Stimulated activated naive CD8-positive, alpha-beta T cell treated with anti-CD3 and anti-CD28 coated beads, Interleukin-15, amount 100 ng/mL, for 72 hours (primary cell): ENCODE measurements around the gene COL6A1.
A peak's percentile ranks its signal among the peaks of the same experiment; 100 is the strongest.

ENCODE experiments used
- ATAC-seq: fragments of 150-1000 bp; cut with Tn5 transposase; 2 replicates; pipeline ENCODE4 v1.10.0; 2021; ENCODE audit warnings: mild to moderate bottlenecking, moderate library complexity
- DNase-seq, 2 donors: peaks; one replicate each; pipeline ENCODE4 v3.0.0; 2021 to 2022
- H3K27ac Mint-ChIP-seq, 2 donors: one replicate each; pipeline ENCODE4 v1.8.0; 2022; ENCODE audit warnings: mild to moderate bottlenecking in 2 of 2, mixed read lengths in 2 of 2, moderate library complexity in 2 of 2
- H3K27me3 Mint-ChIP-seq: one replicate; pipeline ENCODE4 v1.8.0; 2022; ENCODE audit warnings: mixed read lengths
- H3K4me1 Mint-ChIP-seq: one replicate; pipeline ENCODE4 v1.8.0; 2022; ENCODE audit warnings: mild to moderate bottlenecking, mixed read lengths
- H3K4me3 Mint-ChIP-seq, 2 donors: one replicate each; pipeline ENCODE4 v1.8.0; 2022; ENCODE audit warnings: mild to moderate bottlenecking in 2 of 2, mixed read lengths in 2 of 2, moderate library complexity in 1 of 2
- H3K9me3 Mint-ChIP-seq, 2 donors: one replicate each; pipeline ENCODE4 v1.8.0; 2022; ENCODE audit warnings: mixed read lengths in 2 of 2

Gene COL6A1

GRCh38 chr21:45981151-45982091 lies at the start of gene COL6A1:
Gene COL6A1, plus strand, starts transcription at chr21:45981770. Its CDS starts 81 bp downstream, at chr21:45981851.
- peaks cover 45% of the 10 kb centered on the region for H3K27me3 Mint-ChIP-seq
- DNase-seq, result peak; percentile 60 to 72
- no peak within 1 kb of the TSS for H3K27ac Mint-ChIP-seq
- no peaks in the 10 kb centered on the region for H3K9me3 Mint-ChIP-seq
- peaks cover 33% of the 10 kb centered on the region for H3K4me1 Mint-ChIP-seq
- peak; percentile 49 for ATAC-seq
- peak within 1 kb of the TSS; percentile 62 to 66 for H3K4me3 Mint-ChIP-seq

GRCh38 chr21:45932922-45933502 lies 48.6 kb upstream of the COL6A1 start:
- ATAC-seq (no peak), DNase-seq (no peak)
- Mint-ChIP-seq H3K9me3 (no peaks in the 10 kb centered on the region), H3K4me3 (no peak overlapping the region), H3K27ac (no peak overlapping the region), H3K4me1 (peaks cover 4% of the 10 kb centered on the region), H3K27me3 (peaks cover 10% of the 10 kb centered on the region)

GRCh38 chr21:45934085-45934484 lies 47.5 kb upstream of the COL6A1 start:
- no peak for DNase-seq
- ATAC-seq, result no peak
- H3K27ac Mint-ChIP-seq, result no peak overlapping the region
- H3K4me1 Mint-ChIP-seq, result peaks cover 5% of the 10 kb centered on the region
- no peak overlapping the region for H3K4me3 Mint-ChIP-seq
- no peaks in the 10 kb centered on the region for H3K9me3 Mint-ChIP-seq
- H3K27me3 Mint-ChIP-seq, result peaks cover 11% of the 10 kb centered on the region

- H3K9me3 Mint-ChIP-seq, result no peaks in the 10 kb centered on the region
- peak; percentile 35 for ATAC-seq
- H3K4me1 Mint-ChIP-seq, result peaks cover 5% of the 10 kb centered on the region
- no peak overlapping the region for H3K27ac Mint-ChIP-seq
- no peak overlapping the region for H3K4me3 Mint-ChIP-seq
- DNase-seq, result no peak
- peaks cover 11% of the 10 kb centered on the region for H3K27me3 Mint-ChIP-seq
Measured at GRCh38 chr21:45934554-45934953, 47.0 kb upstream of the COL6A1 start.

- H3K27me3 Mint-ChIP-seq, result peaks cover 11% of the 10 kb centered on the region
- H3K4me1 Mint-ChIP-seq, result peaks cover 5% of the 10 kb centered on the region
- no peak overlapping the region for H3K27ac Mint-ChIP-seq
- ATAC-seq (no peak), DNase-seq (no peak)
- H3K9me3 Mint-ChIP-seq, result no peaks in the 10 kb centered on the region
- no peak overlapping the region for H3K4me3 Mint-ChIP-seq
Measured at GRCh38 chr21:45935628-45936027, 45.9 kb upstream of the COL6A1 start.

- no peaks in the 10 kb centered on the region for H3K9me3 Mint-ChIP-seq
- H3K4me3 Mint-ChIP-seq, result no peak overlapping the region
- DNase-seq, result no peak
- peaks cover 5% of the 10 kb centered on the region for H3K4me1 Mint-ChIP-seq
- H3K27me3 Mint-ChIP-seq, result peaks cover 11% of the 10 kb centered on the region
- no peak overlapping the region for H3K27ac Mint-ChIP-seq
- no peak for ATAC-seq
Measured at GRCh38 chr21:45937721-45938452, 43.7 kb upstream of the COL6A1 start.

- Mint-ChIP-seq H3K4me1 (peaks cover 5% of the 10 kb centered on the region), H3K9me3 (no peaks in the 10 kb centered on the region)
Measured at GRCh38 chr21:45938453-45938755, 43.2 kb upstream of the COL6A1 start.

GRCh38 chr21:45938811-45939520 lies 42.6 kb upstream of the COL6A1 start:
- DNase-seq (no peak), ATAC-seq (no peak)
- Mint-ChIP-seq H3K4me3 (no peak overlapping the region), H3K4me1 (peaks cover 5% of the 10 kb centered on the region), H3K27me3 (peaks cover 11% of the 10 kb centered on the region), H3K9me3 (no peaks in the 10 kb centered on the region), H3K27ac (no peak overlapping the region)

More at GRCh38 chr21:45938453-45938755, 43.2 kb upstream of the COL6A1 start:
- no peak overlapping the region for H3K4me3 Mint-ChIP-seq
- H3K27me3 Mint-ChIP-seq, result peaks cover 11% of the 10 kb centered on the region
- no peak for DNase-seq
- ATAC-seq, result no peak
- no peak overlapping the region for H3K27ac Mint-ChIP-seq

- DNase-seq (no peak), ATAC-seq (no peak)
- Mint-ChIP-seq H3K27me3 (peaks cover 11% of the 10 kb centered on the region), H3K4me1 (peaks cover 5% of the 10 kb centered on the region), H3K4me3 (no peak overlapping the region), H3K27ac (no peak overlapping the region), H3K9me3 (no peaks in the 10 kb centered on the region)
Measured at GRCh38 chr21:45939521-45940045, 42.0 kb upstream of the COL6A1 start.

GRCh38 chr21:45940091-45940490 lies 41.5 kb upstream of the COL6A1 start:
- Mint-ChIP-seq H3K4me3 (no peak overlapping the region), H3K9me3 (no peaks in the 10 kb centered on the region), H3K27ac (no peak overlapping the region), H3K27me3 (peaks cover 11% of the 10 kb centered on the region), H3K4me1 (peaks cover 5% of the 10 kb centered on the region)
- no peak for DNase-seq
- ATAC-seq, result no peak

GRCh38 chr21:45940621-45941337 lies 40.8 kb upstream of the COL6A1 start:
- peak; percentile 41 for ATAC-seq
- peaks cover 5% of the 10 kb centered on the region for H3K4me1 Mint-ChIP-seq
- no peaks in the 10 kb centered on the region for H3K9me3 Mint-ChIP-seq
- H3K27ac Mint-ChIP-seq, result peak overlapping the region in 1 of 2 donors; percentile 27
- no peak overlapping the region for H3K4me3 Mint-ChIP-seq
- H3K27me3 Mint-ChIP-seq, result peaks cover 11% of the 10 kb centered on the region
- no peak for DNase-seq

- Mint-ChIP-seq H3K4me1 (peaks cover 5% of the 10 kb centered on the region), H3K9me3 (no peaks in the 10 kb centered on the region), H3K4me3 (no peak overlapping the region), H3K27me3 (peaks cover 11% of the 10 kb centered on the region), H3K27ac (no peak overlapping the region)
- ATAC-seq, result no peak
- no peak for DNase-seq
Measured at GRCh38 chr21:45941338-45941710, 40.2 kb upstream of the COL6A1 start.

- ATAC-seq (no peak), DNase-seq (no peak)
- H3K4me1 Mint-ChIP-seq, result peaks cover 5% of the 10 kb centered on the region
- no peaks in the 10 kb centered on the region for H3K9me3 Mint-ChIP-seq
- no peak overlapping the region for H3K4me3 Mint-ChIP-seq
- H3K27me3 Mint-ChIP-seq, result peaks cover 11% of the 10 kb centered on the region
- H3K27ac Mint-ChIP-seq, result peak overlapping the region in 1 of 2 donors; percentile 33
Measured at GRCh38 chr21:45941717-45942546, 39.6 kb upstream of the COL6A1 start.
